ENCODE results near the gene TENM4. TPM values are rescaled to one million over a fixed set of nuclear protein-coding genes. Genes with fewer than 3 reads are reported as not detected.

The TENM4 gene
- total RNA-seq, 1 experiment from 2014 or later = 25.0 TPM

DNA sequence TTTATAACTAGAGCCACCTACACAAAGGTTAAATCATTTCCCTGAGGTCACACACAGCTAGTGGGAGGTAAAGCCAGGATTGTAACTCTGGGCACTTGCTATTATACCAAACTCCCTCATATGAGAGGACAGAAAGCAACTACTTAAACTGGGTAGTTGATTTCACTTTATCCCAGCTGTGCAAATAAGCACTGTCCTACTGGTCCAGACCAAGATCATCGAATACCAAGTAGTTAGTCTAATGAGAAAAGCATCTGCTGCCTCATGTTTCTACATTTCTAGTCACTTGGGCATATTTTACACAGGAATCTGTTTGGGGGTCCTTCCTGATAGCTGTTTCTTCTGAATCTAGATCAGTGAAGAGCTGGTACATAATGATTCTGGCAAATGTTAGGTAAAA is 687.5 kb downstream of the TENM4 start:
- Mint-ChIP-seq H3K36me3 (no peaks in the 10 kb centered on the region), H3K27me3 (ENCODE audit: low read depth) (no peaks in the 10 kb centered on the region), H3K27ac (no peak overlapping the region), H3K9me3 (no peaks in the 10 kb centered on the region), H3K4me3 (no peak overlapping the region), H3K4me1 (no peaks in the 10 kb centered on the region)
- DNase-seq (ENCODE audit: low spot score) (no peak), ATAC-seq (no peak)
- ChIA-PET POLR2A (no interaction called here), CTCF (interaction anchor here (0.8 to 0.9 kb wide), 2 partner anchors 22 to 38 kb away, joined by 3 read pairs; no protein-coding TSS in a partner anchor)
- TF ChIP-seq PRDM15 (CRISPR knock-in tag; IDR thresholded peaks at IDR 0.05) (no peak), STAT6 (CRISPR knock-in tag; conservative IDR thresholded peaks at IDR 0.05; ENCODE audit: low read depth) (no peak), ESRRA (CRISPR knock-in tag; IDR thresholded peaks at IDR 0.05; ENCODE audit: borderline replicate concordance) (no peak)
- TF ChIP-seq, protein P1, sequence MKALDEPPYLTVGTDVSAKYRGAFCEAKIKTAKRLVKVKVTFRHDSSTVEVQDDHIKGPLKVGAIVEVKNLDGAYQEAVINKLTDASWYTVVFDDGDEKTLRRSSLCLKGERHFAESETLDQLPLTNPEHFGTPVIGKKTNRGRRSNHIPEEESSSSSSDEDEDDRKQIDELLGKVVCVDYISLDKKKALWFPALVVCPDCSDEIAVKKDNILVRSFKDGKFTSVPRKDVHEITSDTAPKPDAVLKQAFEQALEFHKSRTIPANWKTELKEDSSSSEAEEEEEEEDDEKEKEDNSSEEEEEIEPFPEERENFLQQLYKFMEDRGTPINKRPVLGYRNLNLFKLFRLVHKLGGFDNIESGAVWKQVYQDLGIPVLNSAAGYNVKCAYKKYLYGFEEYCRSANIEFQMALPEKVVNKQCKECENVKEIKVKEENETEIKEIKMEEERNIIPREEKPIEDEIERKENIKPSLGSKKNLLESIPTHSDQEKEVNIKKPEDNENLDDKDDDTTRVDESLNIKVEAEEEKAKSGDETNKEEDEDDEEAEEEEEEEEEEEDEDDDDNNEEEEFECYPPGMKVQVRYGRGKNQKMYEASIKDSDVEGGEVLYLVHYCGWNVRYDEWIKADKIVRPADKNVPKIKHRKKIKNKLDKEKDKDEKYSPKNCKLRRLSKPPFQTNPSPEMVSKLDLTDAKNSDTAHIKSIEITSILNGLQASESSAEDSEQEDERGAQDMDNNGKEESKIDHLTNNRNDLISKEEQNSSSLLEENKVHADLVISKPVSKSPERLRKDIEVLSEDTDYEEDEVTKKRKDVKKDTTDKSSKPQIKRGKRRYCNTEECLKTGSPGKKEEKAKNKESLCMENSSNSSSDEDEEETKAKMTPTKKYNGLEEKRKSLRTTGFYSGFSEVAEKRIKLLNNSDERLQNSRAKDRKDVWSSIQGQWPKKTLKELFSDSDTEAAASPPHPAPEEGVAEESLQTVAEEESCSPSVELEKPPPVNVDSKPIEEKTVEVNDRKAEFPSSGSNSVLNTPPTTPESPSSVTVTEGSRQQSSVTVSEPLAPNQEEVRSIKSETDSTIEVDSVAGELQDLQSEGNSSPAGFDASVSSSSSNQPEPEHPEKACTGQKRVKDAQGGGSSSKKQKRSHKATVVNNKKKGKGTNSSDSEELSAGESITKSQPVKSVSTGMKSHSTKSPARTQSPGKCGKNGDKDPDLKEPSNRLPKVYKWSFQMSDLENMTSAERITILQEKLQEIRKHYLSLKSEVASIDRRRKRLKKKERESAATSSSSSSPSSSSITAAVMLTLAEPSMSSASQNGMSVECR (CRISPR knock-in tag; IDR thresholded peaks at IDR 0.05; ENCODE audit: borderline replicate concordance) = no peak

GRCh38 chr11:78752494-78752893 is 688.3 kb downstream of the TENM4 start:
- ATAC-seq (no peak), DNase-seq (ENCODE audit: low spot score) (no peak)
- no peak overlapping the region for H3K27ac Mint-ChIP-seq
- POLR2A ChIA-PET = no interaction called here
- no peaks in the 10 kb centered on the region for H3K36me3 Mint-ChIP-seq
- H3K9me3 Mint-ChIP-seq = no peaks in the 10 kb centered on the region
- H3K27me3 Mint-ChIP-seq (ENCODE audit: low read depth) = no peaks in the 10 kb centered on the region
- no peak overlapping the region for H3K4me3 Mint-ChIP-seq
- H3K4me1 Mint-ChIP-seq = no peaks in the 10 kb centered on the region
- CTCF ChIA-PET = interaction anchor here (0.8 kb wide), 1 partner anchor 37 kb away, joined by 3 read pairs; no protein-coding TSS in a partner anchor
- no peak for TF ChIP-seq PREB (CRISPR knock-in tag; IDR thresholded peaks at IDR 0.05; ENCODE audit: borderline replicate concordance)
- TF ChIP-seq SMAD4 (CRISPR knock-in tag; IDR thresholded peaks at IDR 0.05) = no peak
- TF ChIP-seq NFATC4 (CRISPR knock-in tag; IDR thresholded peaks at IDR 0.05) = no peak
- TF ChIP-seq HMGA2 (CRISPR knock-in tag; IDR thresholded peaks at IDR 0.05) = no peak
- TF ChIP-seq, protein P2, sequence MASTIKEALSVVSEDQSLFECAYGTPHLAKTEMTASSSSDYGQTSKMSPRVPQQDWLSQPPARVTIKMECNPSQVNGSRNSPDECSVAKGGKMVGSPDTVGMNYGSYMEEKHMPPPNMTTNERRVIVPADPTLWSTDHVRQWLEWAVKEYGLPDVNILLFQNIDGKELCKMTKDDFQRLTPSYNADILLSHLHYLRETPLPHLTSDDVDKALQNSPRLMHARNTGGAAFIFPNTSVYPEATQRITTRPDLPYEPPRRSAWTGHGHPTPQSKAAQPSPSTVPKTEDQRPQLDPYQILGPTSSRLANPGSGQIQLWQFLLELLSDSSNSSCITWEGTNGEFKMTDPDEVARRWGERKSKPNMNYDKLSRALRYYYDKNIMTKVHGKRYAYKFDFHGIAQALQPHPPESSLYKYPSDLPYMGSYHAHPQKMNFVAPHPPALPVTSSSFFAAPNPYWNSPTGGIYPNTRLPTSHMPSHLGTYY (CRISPR knock-in tag; IDR thresholded peaks at IDR 0.05) = no peak

Measured in WTC11 (cell line).